LNCAP (cell line): ENCODE results near the gene SLC7A6OS.

Experiments
- TF ChIP-seq, protein P1 (sequence below): fragments of 450-650 bp; IDR thresholded peaks from 2 replicates; pipeline ENCODE4 v1.5.1; 2017; ENCODE audit warnings: mild to moderate bottlenecking

SLC7A6OS gene

DNA sequence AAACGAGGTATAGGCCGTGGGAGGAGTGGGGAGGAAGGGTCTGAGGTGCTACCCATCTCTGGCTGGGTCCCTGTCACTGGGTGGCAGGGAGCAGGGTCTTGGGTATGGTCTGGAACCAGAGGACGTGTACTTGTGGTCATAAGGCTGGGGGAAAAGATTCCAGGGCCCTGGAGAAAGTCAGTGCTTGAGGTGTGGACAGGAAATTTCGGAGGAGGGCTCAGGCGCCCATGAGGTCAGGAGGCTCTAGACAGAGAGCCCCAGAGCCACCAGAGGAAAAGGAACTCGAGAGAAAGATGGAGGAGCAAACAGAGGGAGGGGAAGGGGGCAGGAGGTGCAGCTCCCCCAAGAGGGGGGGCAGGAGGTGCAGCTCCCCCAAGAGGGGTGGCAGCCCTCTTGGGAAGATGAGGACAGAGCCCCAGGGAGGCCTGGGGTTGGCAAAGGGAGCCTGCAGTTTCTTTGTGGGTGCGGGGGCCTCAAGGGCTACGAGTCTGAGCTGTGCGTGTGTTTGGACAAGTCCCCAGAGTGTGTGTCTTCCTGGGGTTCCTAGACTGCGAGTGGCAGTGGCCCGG is 47.1 kb downstream of the SLC7A6OS start:
- TF ChIP-seq, protein P1, sequence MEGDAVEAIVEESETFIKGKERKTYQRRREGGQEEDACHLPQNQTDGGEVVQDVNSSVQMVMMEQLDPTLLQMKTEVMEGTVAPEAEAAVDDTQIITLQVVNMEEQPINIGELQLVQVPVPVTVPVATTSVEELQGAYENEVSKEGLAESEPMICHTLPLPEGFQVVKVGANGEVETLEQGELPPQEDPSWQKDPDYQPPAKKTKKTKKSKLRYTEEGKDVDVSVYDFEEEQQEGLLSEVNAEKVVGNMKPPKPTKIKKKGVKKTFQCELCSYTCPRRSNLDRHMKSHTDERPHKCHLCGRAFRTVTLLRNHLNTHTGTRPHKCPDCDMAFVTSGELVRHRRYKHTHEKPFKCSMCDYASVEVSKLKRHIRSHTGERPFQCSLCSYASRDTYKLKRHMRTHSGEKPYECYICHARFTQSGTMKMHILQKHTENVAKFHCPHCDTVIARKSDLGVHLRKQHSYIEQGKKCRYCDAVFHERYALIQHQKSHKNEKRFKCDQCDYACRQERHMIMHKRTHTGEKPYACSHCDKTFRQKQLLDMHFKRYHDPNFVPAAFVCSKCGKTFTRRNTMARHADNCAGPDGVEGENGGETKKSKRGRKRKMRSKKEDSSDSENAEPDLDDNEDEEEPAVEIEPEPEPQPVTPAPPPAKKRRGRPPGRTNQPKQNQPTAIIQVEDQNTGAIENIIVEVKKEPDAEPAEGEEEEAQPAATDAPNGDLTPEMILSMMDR = no peak; the same call in 1 of the 2 replicates

DNA sequence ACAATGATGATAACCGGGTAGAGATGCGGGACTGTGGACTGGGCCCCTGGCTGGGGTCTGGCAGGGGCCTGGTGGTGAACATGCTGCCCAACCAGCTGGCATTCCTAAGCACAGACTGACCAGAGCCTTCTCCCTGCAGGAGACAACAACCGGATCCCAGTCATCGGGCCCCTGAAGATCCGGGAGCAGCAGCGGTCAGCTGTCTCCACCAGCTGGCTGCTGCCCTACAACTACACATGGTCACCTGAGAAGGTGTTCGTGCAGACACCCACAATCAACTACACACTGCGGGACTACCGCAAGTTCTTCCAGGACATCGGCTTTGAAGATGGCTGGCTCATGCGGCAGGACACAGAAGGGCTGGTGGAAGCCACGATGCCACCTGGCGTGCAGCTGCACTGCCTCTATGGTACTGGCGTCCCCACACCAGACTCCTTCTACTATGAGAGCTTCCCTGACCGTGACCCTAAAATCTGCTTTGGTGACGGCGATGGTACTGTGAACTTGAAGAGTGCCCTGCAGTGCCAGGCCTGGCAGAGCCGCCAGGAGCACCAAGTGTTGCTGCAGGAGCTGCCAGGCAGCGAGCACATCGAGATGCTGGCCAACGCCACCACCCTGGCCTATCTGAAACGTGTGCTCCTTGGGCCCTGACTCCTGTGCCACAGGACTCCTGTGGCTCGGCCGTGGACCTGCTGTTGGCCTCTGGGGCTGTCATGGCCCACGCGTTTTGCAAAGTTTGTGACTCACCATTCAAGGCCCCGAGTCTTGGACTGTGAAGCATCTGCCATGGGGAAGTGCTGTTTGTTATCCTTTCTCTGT is 51.5 kb downstream of the SLC7A6OS start:
- TF ChIP-seq, protein P1 = no peak

DNA sequence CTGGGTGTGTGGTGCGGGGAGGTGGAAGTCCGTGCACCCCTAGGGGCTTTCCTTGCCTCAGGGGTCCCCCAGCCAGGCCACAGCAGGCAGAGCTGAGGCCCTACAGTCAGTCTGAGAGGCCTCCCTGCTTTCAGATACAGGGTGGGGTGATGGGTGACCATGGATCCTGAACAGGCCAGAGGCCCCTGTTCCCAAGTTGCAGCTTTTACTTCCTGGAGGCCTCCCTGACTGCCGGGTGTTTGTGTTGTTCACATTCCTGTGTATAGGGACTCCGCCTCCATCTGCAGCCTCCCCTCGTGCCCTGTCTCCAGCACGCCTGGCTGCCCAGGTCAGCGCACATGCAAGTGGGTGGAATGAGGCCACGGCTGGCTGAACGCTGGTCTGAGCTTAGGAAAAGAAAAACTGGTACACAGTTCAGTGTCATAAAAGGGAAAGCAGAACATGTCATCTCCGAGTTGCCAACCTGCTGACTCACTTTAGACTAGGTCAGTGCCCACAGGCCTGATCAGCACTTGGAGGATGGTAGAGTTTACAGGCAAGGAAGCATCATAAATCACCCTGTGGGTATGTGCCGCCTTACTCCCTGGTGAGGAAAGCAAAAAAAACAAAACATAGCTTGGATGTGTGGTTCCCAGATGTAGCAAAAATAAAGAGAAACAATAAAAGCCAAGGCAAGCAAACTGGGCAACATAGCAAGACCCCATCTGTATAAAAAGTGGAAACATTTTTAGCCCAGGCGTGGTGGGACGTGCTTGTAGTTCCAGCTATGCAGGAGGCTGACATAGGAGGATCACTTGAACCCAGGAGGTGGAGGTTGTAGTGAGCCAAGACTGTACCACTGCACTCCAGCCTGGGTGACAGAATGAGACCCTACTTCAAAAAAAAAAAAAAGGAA is 52.6 kb downstream of the SLC7A6OS start:
- TF ChIP-seq, protein P1 = no peak

- TF ChIP-seq, protein P1 = no peak
These were observed 53.4 kb downstream of the SLC7A6OS start for GRCh38 chr16:68257251-68257905.

GRCh38 chr16:68255712-68256111 is 55.0 kb downstream of the SLC7A6OS start:
- TF ChIP-seq, protein P1 = no peak

DNA sequence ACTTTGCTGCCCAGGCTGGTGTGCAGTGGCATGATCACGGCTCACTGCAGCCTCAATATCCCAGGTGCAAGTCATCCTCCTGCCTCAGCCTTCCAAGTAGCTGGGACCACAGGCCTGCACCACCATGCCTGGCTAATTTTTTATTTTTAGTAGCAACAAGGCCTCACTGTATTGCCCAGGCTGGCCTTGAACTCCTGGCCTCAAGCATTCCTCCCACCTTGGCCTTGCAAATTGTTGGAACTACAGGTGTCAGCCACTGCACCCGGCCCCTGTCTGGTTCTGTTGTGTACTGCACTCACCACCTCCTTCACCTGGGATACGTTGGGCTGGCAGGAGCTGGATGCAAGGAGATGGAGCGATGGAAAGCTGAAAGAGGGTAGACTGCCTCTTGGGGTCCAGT is 57.0 kb downstream of the SLC7A6OS start:
- TF ChIP-seq, protein P1 = no peak

- TF ChIP-seq, protein P1 = no peak
These were observed 58.4 kb downstream of the SLC7A6OS start for GRCh38 chr16:68252383-68252782.
